ENCODE measurements around the gene STH.
"Not testable (repeated sequence)": the region's sequence is repeated elsewhere in the genome, so short reads cannot be mapped to it uniquely, and the experiment has no call there.

STH gene

GRCh38 chr17:45998987-45999899 lies at the start of gene STH:
STH (plus strand) TSS chr17:45999250; CDS start chr17:45999280, 30 bp downstream.
- DNase-seq (ENCODE audit: low read depth in 2 of 2): no peak

GRCh38 chr17:45949755-45950320 lies 49.2 kb upstream of the STH start:
- no peak for DNase-seq (ENCODE audit: low read depth in 2 of 2)

GRCh38 chr17:45950888-45951287 lies 48.2 kb upstream of the STH start:
- no peak for DNase-seq (ENCODE audit: low read depth in 2 of 2)

- no peak for DNase-seq (ENCODE audit: low read depth in 2 of 2)
Measured at GRCh38 chr17:45951403-45951802, 47.6 kb upstream of the STH start.

GRCh38 chr17:45951941-45952340 lies 47.1 kb upstream of the STH start:
- no peak for DNase-seq (ENCODE audit: low read depth in 2 of 2)

GRCh38 chr17:45952814-45953320 lies 46.2 kb upstream of the STH start:
- DNase-seq (ENCODE audit: low read depth in 2 of 2): no peak

GRCh38 chr17:45953561-45953960 lies 45.5 kb upstream of the STH start:
- no peak for DNase-seq (ENCODE audit: low read depth in 2 of 2)

- no peak for DNase-seq (ENCODE audit: low read depth in 2 of 2)
Measured at GRCh38 chr17:45954914-45955313, 44.1 kb upstream of the STH start.

- no peak for DNase-seq (ENCODE audit: low read depth in 2 of 2)
Measured at GRCh38 chr17:45955326-45955725, 43.7 kb upstream of the STH start.

GRCh38 chr17:45956090-45956489 lies 43.0 kb upstream of the STH start:
- DNase-seq (ENCODE audit: low read depth in 2 of 2): no peak

GRCh38 chr17:45956746-45957145 lies 42.3 kb upstream of the STH start:
- not testable (repeated sequence) for DNase-seq (ENCODE audit: low read depth in 2 of 2)

- DNase-seq (ENCODE audit: low read depth in 2 of 2): no peak
Measured at GRCh38 chr17:45958307-45958706, 40.7 kb upstream of the STH start.

- DNase-seq (ENCODE audit: low read depth in 2 of 2): no peak
Measured at GRCh38 chr17:45958994-45959665, 39.9 kb upstream of the STH start.

GRCh38 chr17:45960311-45960710 lies 38.7 kb upstream of the STH start:
- no peak for DNase-seq (ENCODE audit: low read depth in 2 of 2)

GRCh38 chr17:45961206-45961605 lies 37.8 kb upstream of the STH start:
- DNase-seq (ENCODE audit: low read depth in 2 of 2): no peak

- no peak for DNase-seq (ENCODE audit: low read depth in 2 of 2)
Measured at GRCh38 chr17:45962221-45962972, 36.7 kb upstream of the STH start.

- DNase-seq (ENCODE audit: low read depth in 2 of 2): no peak
Measured at GRCh38 chr17:45963283-45963682, 35.8 kb upstream of the STH start.

- no peak for DNase-seq (ENCODE audit: low read depth in 2 of 2)
Measured at GRCh38 chr17:45963889-45964288, 35.2 kb upstream of the STH start.

- no peak for DNase-seq (ENCODE audit: low read depth in 2 of 2)
Measured at GRCh38 chr17:45964634-45965033, 34.4 kb upstream of the STH start.

GRCh38 chr17:45965812-45966211 lies 33.2 kb upstream of the STH start:
- DNase-seq (ENCODE audit: low read depth in 2 of 2): no peak

- DNase-seq (ENCODE audit: low read depth in 2 of 2): no peak
Measured at GRCh38 chr17:45966606-45967280, 32.3 kb upstream of the STH start.
